Nephron (organoid): ENCODE results near the gene BUD31.

Source experiments
- H3K27ac Mint-ChIP-seq, 3 experiments: 2 replicates each; pipeline ENCODE4 v1.8.0; 2020; ENCODE audit warnings: mixed read lengths in 3 of 3, mild to moderate bottlenecking in 2 of 3, moderate library complexity in 1 of 3
- H3K27me3 Mint-ChIP-seq: 2 replicates; pipeline ENCODE4 v1.8.0; 2021; ENCODE audit warnings: low read depth, mild to moderate bottlenecking, moderate library complexity, mixed read lengths
- H3K36me3 Mint-ChIP-seq: 2 replicates; pipeline ENCODE4 v1.8.0; 2020; ENCODE audit warnings: low read depth, mixed read lengths
- H3K4me1 Mint-ChIP-seq: 2 replicates; pipeline ENCODE4 v1.8.0; 2020; ENCODE audit warnings: mixed read lengths
- H3K4me3 Mint-ChIP-seq, 3 experiments: 2 replicates each; pipeline ENCODE4 v1.8.0; 2020; ENCODE audit warnings: mild to moderate bottlenecking in 3 of 3, mixed read lengths in 3 of 3, moderate library complexity in 2 of 3
- H3K9me3 Mint-ChIP-seq: 2 replicates; pipeline ENCODE4 v1.8.0; 2020; ENCODE audit warnings: mixed read lengths
- TF ChIP-seq, protein P1 (sequence below), 3 experiments: fragments of 200-600 bp; sonication (generic); IDR thresholded peaks; one replicate each; pipeline ENCODE4 v1.5.0; 2021; ENCODE audit warnings: antibody characterized with exemption in 3 of 3; ENCODE audit not compliant: unreplicated experiment in 3 of 3

BUD31 gene

DNA sequence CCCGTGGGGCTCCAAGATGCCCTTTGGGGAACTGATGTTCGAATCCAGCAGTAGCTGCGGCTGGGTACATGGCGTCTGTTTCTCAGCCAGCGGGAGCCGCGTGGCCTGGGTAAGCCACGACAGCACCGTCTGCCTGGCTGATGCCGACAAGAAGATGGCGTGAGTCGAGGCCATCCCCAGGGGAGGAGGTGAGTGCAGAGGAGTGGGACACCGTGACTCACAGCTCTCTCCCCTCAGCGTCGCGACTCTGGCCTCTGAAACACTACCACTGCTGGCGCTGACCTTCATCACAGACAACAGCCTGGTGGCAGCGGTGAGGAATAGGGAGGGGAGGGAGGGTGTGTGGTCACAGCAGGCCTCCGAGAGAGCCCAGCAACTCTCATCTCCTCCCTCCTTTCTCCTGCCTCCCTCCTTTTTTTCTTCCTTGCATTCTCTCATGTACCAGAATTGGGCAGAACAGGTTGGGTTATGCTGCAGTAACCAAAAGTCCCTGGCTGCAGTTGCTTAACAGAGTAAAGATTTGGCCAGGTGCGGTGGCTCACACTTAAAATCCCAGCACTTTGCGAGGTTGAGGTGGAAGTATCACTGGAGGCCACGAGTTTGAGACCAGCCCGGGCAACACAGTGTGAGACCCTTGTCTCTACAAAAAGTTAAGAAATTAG is 17.7 kb upstream of the BUD31 start:
- TF ChIP-seq, protein P1, sequence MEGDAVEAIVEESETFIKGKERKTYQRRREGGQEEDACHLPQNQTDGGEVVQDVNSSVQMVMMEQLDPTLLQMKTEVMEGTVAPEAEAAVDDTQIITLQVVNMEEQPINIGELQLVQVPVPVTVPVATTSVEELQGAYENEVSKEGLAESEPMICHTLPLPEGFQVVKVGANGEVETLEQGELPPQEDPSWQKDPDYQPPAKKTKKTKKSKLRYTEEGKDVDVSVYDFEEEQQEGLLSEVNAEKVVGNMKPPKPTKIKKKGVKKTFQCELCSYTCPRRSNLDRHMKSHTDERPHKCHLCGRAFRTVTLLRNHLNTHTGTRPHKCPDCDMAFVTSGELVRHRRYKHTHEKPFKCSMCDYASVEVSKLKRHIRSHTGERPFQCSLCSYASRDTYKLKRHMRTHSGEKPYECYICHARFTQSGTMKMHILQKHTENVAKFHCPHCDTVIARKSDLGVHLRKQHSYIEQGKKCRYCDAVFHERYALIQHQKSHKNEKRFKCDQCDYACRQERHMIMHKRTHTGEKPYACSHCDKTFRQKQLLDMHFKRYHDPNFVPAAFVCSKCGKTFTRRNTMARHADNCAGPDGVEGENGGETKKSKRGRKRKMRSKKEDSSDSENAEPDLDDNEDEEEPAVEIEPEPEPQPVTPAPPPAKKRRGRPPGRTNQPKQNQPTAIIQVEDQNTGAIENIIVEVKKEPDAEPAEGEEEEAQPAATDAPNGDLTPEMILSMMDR (IDR thresholded peaks at IDR 0.05; ENCODE audit: unreplicated experiment in 3 of 3), result no peak
- H3K27ac Mint-ChIP-seq, result no peak overlapping the region
- H3K4me3 Mint-ChIP-seq, result peak overlapping the region; percentile 74 to 82 (median 77)
- H3K4me1 Mint-ChIP-seq, result peaks cover 10% of the 10 kb centered on the region
- no peaks in the 10 kb centered on the region for H3K9me3 Mint-ChIP-seq
- no peaks in the 10 kb centered on the region for H3K27me3 Mint-ChIP-seq
- no peaks in the 10 kb centered on the region for H3K36me3 Mint-ChIP-seq

DNA sequence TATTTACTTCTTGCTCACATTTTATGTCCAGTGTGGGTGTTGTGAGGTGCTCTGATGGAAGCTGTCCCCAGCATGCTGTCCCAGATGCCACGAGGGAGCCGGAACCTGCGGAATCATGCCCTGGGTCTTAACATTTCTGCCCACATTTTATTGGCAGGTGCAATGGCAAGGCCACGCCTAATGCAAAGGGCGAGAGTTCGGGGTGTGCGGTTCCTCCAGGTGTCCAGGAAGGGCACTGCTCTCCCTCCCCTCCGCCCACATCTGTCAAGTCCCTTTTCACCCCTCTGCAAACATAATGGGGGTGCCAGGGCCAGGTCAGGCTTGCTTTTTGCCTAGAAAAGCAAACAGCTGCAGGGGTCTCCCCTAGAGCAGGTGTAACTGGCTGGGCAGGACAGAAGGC is 16.7 kb upstream of the BUD31 start:
- Mint-ChIP-seq H3K9me3 (no peaks in the 10 kb centered on the region), H3K27ac (no peak overlapping the region), H3K36me3 (peaks cover 6% of the 10 kb centered on the region), H3K4me1 (peaks cover 10% of the 10 kb centered on the region), H3K27me3 (no peaks in the 10 kb centered on the region), H3K4me3 (peak overlapping the region; percentile 74 to 82 (median 77))
- TF ChIP-seq, protein P1 (IDR thresholded peaks at IDR 0.05; ENCODE audit: unreplicated experiment in 3 of 3), result no peak

DNA sequence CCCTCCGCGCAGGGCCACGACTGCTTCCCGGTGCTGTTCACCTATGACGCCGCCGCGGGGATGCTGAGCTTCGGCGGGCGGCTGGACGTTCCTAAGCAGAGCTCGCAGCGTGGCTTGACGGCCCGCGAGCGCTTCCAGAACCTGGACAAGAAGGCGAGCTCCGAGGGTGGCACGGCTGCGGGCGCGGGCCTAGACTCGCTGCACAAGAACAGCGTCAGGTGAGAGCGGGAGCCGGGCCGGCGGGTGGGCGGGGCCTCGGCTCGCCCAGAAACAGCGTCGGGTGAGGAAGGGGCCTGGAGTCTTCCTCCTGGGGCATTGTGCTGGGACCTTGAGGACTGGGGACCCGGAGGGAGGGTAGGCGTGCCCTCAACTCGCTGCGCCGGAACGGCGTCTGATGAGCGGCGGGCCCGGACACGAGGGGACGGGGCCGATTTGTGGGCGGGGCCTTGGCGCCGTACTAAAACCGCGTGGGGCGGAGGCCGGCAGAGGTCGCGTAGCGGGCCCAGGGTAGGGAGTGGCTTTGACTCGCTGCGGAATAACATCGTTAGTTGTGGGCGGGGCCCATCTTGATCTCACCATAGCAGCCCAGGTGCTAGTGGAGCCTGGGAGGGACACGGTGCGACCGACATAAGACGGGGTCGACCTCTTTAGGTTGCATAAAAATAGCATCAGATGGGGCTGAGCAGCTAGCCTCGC is 16.0 kb upstream of the BUD31 start:
- Mint-ChIP-seq H3K9me3 (no peaks in the 10 kb centered on the region), H3K27ac (peak overlapping the region; percentile 80 to 94 (median 90)), H3K4me1 (peaks cover 13% of the 10 kb centered on the region), H3K27me3 (no peaks in the 10 kb centered on the region), H3K4me3 (peak overlapping the region; percentile 93 to 96 (median 96)), H3K36me3 (peaks cover 9% of the 10 kb centered on the region)
- TF ChIP-seq, protein P1 (IDR thresholded peaks at IDR 0.05; ENCODE audit: unreplicated experiment in 3 of 3), result no peak

DNA sequence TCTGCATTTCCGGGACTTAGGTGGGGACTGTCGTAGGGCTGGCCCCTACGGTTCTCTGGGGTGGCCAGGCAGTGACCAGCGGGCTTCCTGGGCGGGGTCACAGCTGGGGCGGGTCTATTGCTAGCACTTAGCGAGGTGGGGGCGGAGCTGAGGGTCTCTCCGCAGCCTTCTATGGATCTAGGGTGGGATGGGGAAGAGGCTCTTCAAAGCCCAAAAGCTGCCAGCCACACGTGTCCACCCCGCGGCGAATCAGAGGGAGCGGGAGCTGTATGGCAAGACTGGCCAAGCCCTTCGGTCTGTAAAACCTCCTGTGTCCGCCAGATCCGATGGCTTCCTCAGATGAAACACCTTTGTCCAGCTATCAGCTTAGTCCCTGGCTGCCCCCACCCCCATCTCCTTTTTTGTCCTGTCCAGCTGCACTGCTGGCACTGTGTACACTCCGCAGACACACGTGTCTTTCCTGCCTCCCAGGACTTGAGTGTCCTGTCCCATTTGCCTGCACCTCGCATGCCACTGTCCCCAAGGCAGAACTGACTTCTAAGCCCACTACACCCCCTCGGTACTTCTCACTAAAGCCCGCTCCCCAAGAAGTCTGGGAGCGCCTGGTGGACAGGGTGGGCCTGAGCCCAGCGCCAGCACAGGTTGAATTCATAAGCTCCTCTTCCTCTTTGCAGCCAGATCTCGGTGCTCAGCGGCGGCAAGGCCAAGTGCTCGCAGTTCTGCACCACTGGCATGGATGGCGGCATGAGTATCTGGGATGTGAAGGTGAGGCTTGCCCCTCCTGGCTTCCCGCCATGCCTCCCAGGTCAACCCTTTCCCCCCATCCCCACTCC is 15.2 kb upstream of the BUD31 start:
- peak overlapping the region; percentile 93 to 96 (median 96) for H3K4me3 Mint-ChIP-seq
- TF ChIP-seq, protein P1 (IDR thresholded peaks at IDR 0.05; ENCODE audit: unreplicated experiment in 3 of 3), result no peak
- H3K27ac Mint-ChIP-seq, result peak overlapping the region; percentile 80 to 94 (median 90)
- H3K9me3 Mint-ChIP-seq, result no peaks in the 10 kb centered on the region
- H3K27me3 Mint-ChIP-seq, result no peaks in the 10 kb centered on the region
- peaks cover 16% of the 10 kb centered on the region for H3K36me3 Mint-ChIP-seq
- peaks cover 16% of the 10 kb centered on the region for H3K4me1 Mint-ChIP-seq

DNA sequence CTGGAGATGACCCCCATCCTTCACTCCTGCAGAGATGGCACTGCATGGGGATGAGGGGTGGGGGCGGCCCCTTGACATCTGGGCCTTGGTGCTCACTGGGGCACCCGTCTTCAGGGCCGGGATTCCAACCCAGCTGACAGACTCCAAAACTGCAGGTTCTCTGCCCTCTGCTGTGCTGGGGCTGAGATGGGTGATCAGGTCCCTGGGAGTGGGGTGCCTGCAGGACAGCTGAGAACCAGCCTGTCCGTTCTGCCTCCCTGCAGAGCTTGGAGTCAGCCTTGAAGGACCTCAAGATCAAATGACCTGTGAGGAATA is 14.6 kb upstream of the BUD31 start:
- TF ChIP-seq, protein P1 (IDR thresholded peaks at IDR 0.05; ENCODE audit: unreplicated experiment in 3 of 3), result no peak
- Mint-ChIP-seq H3K27ac (no peak overlapping the region), H3K4me3 (peak overlapping the region in 2 of 3 experiments; percentile 93 to 96), H3K36me3 (peaks cover 21% of the 10 kb centered on the region), H3K4me1 (peaks cover 16% of the 10 kb centered on the region), H3K27me3 (no peaks in the 10 kb centered on the region), H3K9me3 (no peaks in the 10 kb centered on the region)
